ENCODE measurements around the gene INSIG1. TPM values are rescaled to one million over a fixed set of nuclear protein-coding genes. Genes with fewer than 3 reads are reported as not detected.

Gene INSIG1
- total RNA-seq (100 to 1,000 TPM; 124 to 264 TPM), polyA plus RNA-seq (100 to 1,000 TPM in 1 of 2 donors, 10 to 100 TPM in 1; 54.2 to 115 TPM)
- long read RNA-seq, donor 1, transcript INSIG1-201 (6 exons, 3,010 nt) = major isoform, 6 of 6 reads
- long read RNA-seq, donor 1, partial matches to known transcripts = 0 of 6 reads
- long read RNA-seq, donor 1, other reads (novel, unspliced or antisense) = 0 of 6 reads
- long read RNA-seq, donor 2, partial matches to known transcripts = 0 of 4 reads
- long read RNA-seq, donor 2, other reads (novel, unspliced or antisense) = 0 of 4 reads
- long read RNA-seq, donor 3, partial matches to known transcripts = 0 of 2 reads
- long read RNA-seq, donor 3, other reads (novel, unspliced or antisense) = 0 of 2 reads
- long read RNA-seq, donor 4, partial matches to known transcripts = 0 of 1 reads
- long read RNA-seq, donor 4, other reads (novel, unspliced or antisense) = 0 of 1 reads
- long read RNA-seq, donor 5, transcript INSIG1-201 (6 exons, 3,010 nt) = major isoform, 7 of 13 reads
- long read RNA-seq, donor 5, partial matches to known transcripts = 6 of 13 reads
- long read RNA-seq, donor 5, other reads (novel, unspliced or antisense) = 0 of 13 reads

DNA sequence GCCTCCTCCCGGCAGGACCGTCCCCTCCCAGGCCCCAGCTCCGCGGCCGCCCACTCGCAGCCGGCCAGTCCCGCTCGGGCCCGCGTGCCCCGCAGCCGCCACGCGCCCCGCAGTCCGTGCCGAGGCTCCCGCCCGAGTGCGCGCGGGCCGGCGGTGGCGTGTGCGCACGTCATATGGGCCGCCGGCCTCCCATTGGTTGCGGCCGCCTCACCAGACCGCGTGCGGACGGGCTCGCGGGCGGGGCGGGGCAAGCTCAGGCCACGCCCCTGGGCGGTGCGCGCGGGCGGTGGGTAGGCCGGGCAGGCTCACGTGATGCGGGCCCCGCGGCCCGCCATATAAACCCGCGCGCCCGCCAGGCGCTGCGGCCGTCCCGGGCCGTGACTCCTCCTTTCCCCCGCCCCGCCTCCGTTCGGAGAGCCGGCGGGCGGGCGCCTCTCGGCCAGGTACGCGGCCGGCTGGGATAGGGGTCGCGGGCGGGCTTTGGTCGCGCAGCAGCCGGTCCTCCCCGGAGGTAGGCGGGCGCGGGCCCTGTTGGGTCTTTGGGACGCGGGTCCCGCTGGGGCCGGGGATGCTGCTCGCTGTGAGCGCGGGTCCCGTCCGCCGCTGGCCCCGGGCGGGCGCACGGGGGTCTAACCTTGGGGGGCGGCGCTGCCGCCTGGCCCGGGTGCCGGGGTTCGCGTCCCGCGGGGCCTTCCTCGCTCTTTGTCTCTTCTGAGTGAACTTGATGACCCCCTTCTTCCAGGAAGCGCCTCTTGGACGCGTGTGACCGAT is at the start of gene INSIG1:
Gene INSIG1, plus strand, starts transcription at position 362 of the 771 bp plus-strand sequence. Its CDS starts 408 bp downstream, at position 770.
- whole genome bisulfite sequencing, 2 donors = 0 to 1% methylated on average over 78 to 111 of the region's 111 CpGs
- H3K9me3 ChIP-seq (ENCODE audit: control insufficient read depth in 4 of 4, insufficient read depth in 3 of 4, low read length in 3 of 4) = peaks cover 0 to 4% (median 0%) of the 10 kb centered on the region in 4 donors
- no peak for TF ChIP-seq CTCF (IDR thresholded peaks at IDR 0.05; ENCODE audit: control extremely low read depth, extremely low read depth)
- H3K27me3 ChIP-seq (ENCODE audit: control insufficient read depth in 3 of 3, insufficient read depth in 3 of 3, low read length in 2 of 3) = no peaks in the 10 kb centered on the region
- peaks cover 5 to 19% (median 14%) of the 10 kb centered on the region in 5 donors for H3K4me1 ChIP-seq (ENCODE audit: control insufficient read depth in 5 of 5, insufficient read depth in 5 of 5, low read length in 5 of 5)
- DNase-seq (peak; percentile 93 to 97 (median 95)), ATAC-seq (ENCODE audit: insufficient read depth, low FRiP score) (peak; percentile 89)
- peak within 1 kb of the TSS in 1 of 2 donors; percentile 26 for H3K9ac ChIP-seq (ENCODE audit: insufficient read depth in 1 of 2, low read length in 2 of 2)
- peak within 1 kb of the TSS; percentile 78 for H3K4me3 ChIP-seq
- peak within 1 kb of the TSS; percentile 96 to 97 for H3K27ac ChIP-seq (ENCODE audit: low read depth in 1 of 2, low read length in 1 of 2)
- peaks cover 0 to 2% (median under 1%) of the 10 kb centered on the region in 4 donors for H3K36me3 ChIP-seq (ENCODE audit: control insufficient read depth in 4 of 4, insufficient read depth in 4 of 4, low read length in 4 of 4)

DNA sequence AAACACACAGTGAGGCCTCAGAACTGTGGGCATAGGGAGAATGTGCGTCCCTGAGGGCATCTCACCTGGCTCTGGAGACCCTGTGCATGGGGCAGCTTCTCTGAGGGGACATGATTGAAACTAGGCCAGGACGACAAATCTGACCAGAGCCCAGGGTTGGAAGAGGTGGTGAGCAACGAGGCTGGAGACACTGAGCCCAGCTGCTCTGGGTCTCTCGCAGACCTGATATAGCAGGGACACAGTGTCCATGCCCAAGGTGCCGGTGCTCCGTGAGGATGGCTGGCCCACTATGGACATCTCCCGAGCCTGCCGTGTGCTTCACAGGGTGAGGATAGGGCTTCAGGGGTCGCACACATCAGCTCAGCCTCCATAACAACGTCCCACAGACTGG is 49.3 kb upstream of the INSIG1 start:
- TF ChIP-seq CTCF (IDR thresholded peaks at IDR 0.05; ENCODE audit: control extremely low read depth, extremely low read depth) = no peak
- Histone ChIP-seq H3K4me3 (no peak overlapping the region), H3K27ac (ENCODE audit: low read depth in 1 of 2, low read length in 1 of 2) (no peak overlapping the region), H3K9me3 (ENCODE audit: control insufficient read depth in 4 of 4, insufficient read depth in 3 of 4, low read length in 3 of 4) (peaks cover 0 to 2% (median 0%) of the 10 kb centered on the region in 4 donors), H3K9ac (ENCODE audit: insufficient read depth in 1 of 2, low read length in 2 of 2) (no peak overlapping the region), H3K4me1 (ENCODE audit: control insufficient read depth in 5 of 5, insufficient read depth in 5 of 5, low read length in 5 of 5) (peaks cover 0 to 6% (median 0%) of the 10 kb centered on the region in 5 donors), H3K36me3 (ENCODE audit: control insufficient read depth in 4 of 4, insufficient read depth in 4 of 4, low read length in 4 of 4) (no peaks in the 10 kb centered on the region), H3K27me3 (ENCODE audit: control insufficient read depth in 3 of 3, insufficient read depth in 3 of 3, low read length in 2 of 3) (no peaks in the 10 kb centered on the region)
- 84 to 85% methylated on average over 10 of the region's 10 CpGs for WGBS, 2 donors
- no peak for ATAC-seq (ENCODE audit: insufficient read depth, low FRiP score)
- no peak for DNase-seq

- WGBS, 2 donors = 75 to 84% methylated on average over 7 of the region's 7 CpGs
- H3K4me3 ChIP-seq = no peak overlapping the region
- DNase-seq (no peak), ATAC-seq (ENCODE audit: insufficient read depth, low FRiP score) (no peak)
- H3K9ac ChIP-seq (ENCODE audit: insufficient read depth in 1 of 2, low read length in 2 of 2) = no peak overlapping the region
- no peaks in the 10 kb centered on the region for H3K9me3 ChIP-seq (ENCODE audit: control insufficient read depth in 4 of 4, insufficient read depth in 3 of 4, low read length in 3 of 4)
- H3K4me1 ChIP-seq (ENCODE audit: control insufficient read depth in 5 of 5, insufficient read depth in 5 of 5, low read length in 5 of 5) = peaks cover 0 to 6% (median 0%) of the 10 kb centered on the region in 5 donors
- TF ChIP-seq CTCF (IDR thresholded peaks at IDR 0.05; ENCODE audit: control extremely low read depth, extremely low read depth) = no peak
- no peak overlapping the region for H3K27ac ChIP-seq (ENCODE audit: low read depth in 1 of 2, low read length in 1 of 2)
- no peaks in the 10 kb centered on the region for H3K27me3 ChIP-seq (ENCODE audit: control insufficient read depth in 3 of 3, insufficient read depth in 3 of 3, low read length in 2 of 3)
- no peaks in the 10 kb centered on the region for H3K36me3 ChIP-seq (ENCODE audit: control insufficient read depth in 4 of 4, insufficient read depth in 4 of 4, low read length in 4 of 4)
Observed at GRCh38 chr7:155251831-155252230, 45.8 kb upstream of the INSIG1 start.
